Adrenal gland (tissue), 12 donors: ENCODE measurements around the gene GJA3. TPM values are rescaled to one million over a fixed set of nuclear protein-coding genes. Genes with fewer than 3 reads are reported as not detected.

Experiments used
- DNase-seq, 7 donors: peaks; one replicate each; pipeline ENCODE4 v3.0.0-alpha.2; 2019 to 2020
- H3K27ac ChIP-seq, 5 donors: fragments of 200-600 bp; sonication (generic) in 4 of 5; 1 replicate in 3 of 5; 2 replicates in 2 of 5; pipeline versions ENCODE4 v1.5.1 to v1.8.0; 2016 to 2020; ENCODE audit warnings: mild to moderate bottlenecking in 1 of 5
- H3K27me3 ChIP-seq: fragments of 200-600 bp; 2 replicates; pipeline ENCODE4 v1.8.0; 2021
- H3K36me3 ChIP-seq, 2 donors: fragments of 200-600 bp; replicated peaks in 1 of 2; 1 replicate in 1 of 2; 2 replicates in 1 of 2; pipeline versions ENCODE4 v1.5.1 to v1.8.0; 2018 to 2022
- H3K4me1 ChIP-seq, 2 donors: fragments of 200-600 bp; replicated peaks in 1 of 2; 1 replicate in 1 of 2; 2 replicates in 1 of 2; pipeline versions ENCODE4 v1.5.1 to v1.8.0; 2018 to 2021
- H3K4me3 ChIP-seq, 4 donors: fragments of 200-600 bp; sonication (generic) in 3 of 4; one replicate each; pipeline ENCODE4 v1.5.1; 2016 to 2018
- H3K9me3 ChIP-seq, 3 donors: fragments of 200-600 bp; sonication (generic) in 1 of 3; replicated peaks in 1 of 3; 1 replicate in 2 of 3; 2 replicates in 1 of 3; pipeline versions ENCODE4 v1.5.1 to v1.8.0; 2016 to 2021
- CTCF ChIP-seq, 6 experiments: fragments of 450-650 bp in 4 of 6; fragments of 200-600 bp in 2 of 6; sonication (generic) in 1 of 6; IDR thresholded peaks; 1 replicate in 5 of 6; 2 replicates in 1 of 6; pipeline versions ENCODE4 v1.5.1 to v1.8.0; 2016 to 2021; ENCODE audit warnings: antibody characterized with exemption in 6 of 6, mild to moderate bottlenecking in 2 of 6, moderate library complexity in 1 of 6
- POLR2A ChIP-seq, 2 donors: fragments of 450-650 bp; IDR thresholded peaks; one replicate each; pipeline ENCODE4 v1.6.1; 2017; ENCODE audit warnings: antibody characterized with exemption in 2 of 2, mild to moderate bottlenecking in 2 of 2, moderate library complexity in 1 of 2
- WGBS, 4 donors: extraction: QIAGEN DNeasy Blood & Tissue Kit in 2 of 4; methylation state at CpG; one replicate each; pipeline versions ENCODE4 v1.1.5 to v1.1.7; 2013 to 2017; 5-methylcytosine and 5-hydroxymethylcytosine counted together
- intact Hi-C, 2 donors: fragments of 100-400 bp; cut with DNase I; formaldehyde crosslinking; loops; one replicate each; pipeline versions ENCODE4 v1.14.1 to v1.15.0; 2022 to 2023
- polyA plus RNA-seq, 3 donors: library from polyadenylated mRNA; stranded (reverse); fragments of 200-250 nt in 2 of 3; fragments of 350-450 nt in 1 of 3; fragmentation: Illumina TruSeq in 1 of 3; extraction: RNeasy Lipid Tissue Mini Kit (QIAGEN cat#74804) in 1 of 3; gene quantifications; one replicate each; pipeline ENCODE4 v1.2.3, GENCODE V29; 2013 to 2014
- total RNA-seq, 9 donors: library from RNA; depleted of rRNA in 4 of 9; stranded (reverse); fragments of >200 nt in 4 of 9; fragments of 120-200 nt in 1 of 9; fragmentation: NEBNext Ultra II Directional in 1 of 9; extraction: Animal tissue kit (Norgen Biotek cat#: 25700) in 1 of 9; gene quantifications; one replicate each; pipeline versions ENCODE4 v1.1.0 to v1.2.4, GENCODE V29; 2013 to 2023
- donor health status: healthy with polysubstance abuse.
- donor health status: Bipolar disorder and iron deficiency.
- donor health status: DM: yes; HTN: yes; CAD: no.
- donor health status: DM: no; HTN: no; CAD: no.
- donor health status: DM: no; HTN: no; CAD: no.
- donor health status: DM: yes; HTN: yes; CAD: no.

The GJA3 gene
- total and polyA plus RNA-seq, 12 donors, result under 0.01 TPM; not detected in 11

GRCh38 chr13:20144141-20144850 lies 16.6 kb downstream of the GJA3 start:
- no peaks in the 10 kb centered on the region for H3K36me3 ChIP-seq
- intact Hi-C loops, result no loop called here
- no peak overlapping the region for H3K27ac ChIP-seq
- H3K27me3 ChIP-seq, result peaks cover 46% of the 10 kb centered on the region
- H3K4me1 ChIP-seq, result no peaks in the 10 kb centered on the region
- TF ChIP-seq CTCF (IDR thresholded peaks at IDR 0.05) (no peak), POLR2A (IDR thresholded peaks at IDR 0.05) (no peak)
- 76 to 87% (median 83%) methylated on average over 9 to 12 of the region's 12 CpGs for WGBS, 4 donors
- no peaks in the 10 kb centered on the region for H3K9me3 ChIP-seq
- H3K4me3 ChIP-seq, result no peak overlapping the region
- DNase-seq, result no peak

GRCh38 chr13:20142927-20143480 lies 17.8 kb downstream of the GJA3 start:
- no peaks in the 10 kb centered on the region for H3K36me3 ChIP-seq
- no peak for TF ChIP-seq POLR2A (IDR thresholded peaks at IDR 0.05)
- TF ChIP-seq CTCF (IDR thresholded peaks at IDR 0.05), result no peak
- H3K4me1 ChIP-seq, result no peaks in the 10 kb centered on the region
- H3K9me3 ChIP-seq, result no peaks in the 10 kb centered on the region
- peaks cover 58% of the 10 kb centered on the region for H3K27me3 ChIP-seq
- WGBS, 4 donors, result 83 to 92% (median 85%) methylated on average over 26 to 30 of the region's 30 CpGs
- no peak overlapping the region for H3K27ac ChIP-seq
- H3K4me3 ChIP-seq, result no peak overlapping the region
- no peak for DNase-seq
- intact Hi-C loops, result no loop called here

- Histone ChIP-seq H3K36me3 (no peaks in the 10 kb centered on the region), H3K4me3 (no peak overlapping the region), H3K27ac (no peak overlapping the region), H3K27me3 (peaks cover 66% of the 10 kb centered on the region), H3K9me3 (no peaks in the 10 kb centered on the region), H3K4me1 (no peaks in the 10 kb centered on the region)
- 23 to 61% (median 41%) methylated on average over 15 to 84 of the region's 84 CpGs for WGBS, 4 donors
- TF ChIP-seq CTCF (IDR thresholded peaks at IDR 0.05), result no peak
- TF ChIP-seq POLR2A (IDR thresholded peaks at IDR 0.05), result no peak
- intact Hi-C loops, result no loop called here
- no peak for DNase-seq
Measured at GRCh38 chr13:20142023-20142926, 18.6 kb downstream of the GJA3 start.
